Testis (tissue), 3 donors: Measurements from ENCODE around the gene SLCO3A1. TPM values are rescaled to one million over a fixed set of nuclear protein-coding genes. Genes with fewer than 3 reads are reported as not detected.

ENCODE experiments used
- DNase-seq: peaks from one replicate; pipeline ENCODE4 v3.0.0-alpha.2; 2019
- H3K27ac ChIP-seq, 2 donors: fragments of 200-600 bp; sonication (generic); one replicate each; pipeline ENCODE4 v1.5.1; 2019
- H3K27me3 ChIP-seq: fragments of 200-600 bp; sonication (generic); one replicate; pipeline ENCODE4 v1.5.1; 2019
- H3K36me3 ChIP-seq: fragments of 200-600 bp; sonication (generic); one replicate; pipeline ENCODE4 v1.5.1; 2017; ENCODE audit warnings: low read depth; ENCODE audit errors: missing control alignments
- H3K4me1 ChIP-seq: fragments of 200-600 bp; sonication (generic); one replicate; pipeline ENCODE4 v1.5.1; 2019
- H3K4me3 ChIP-seq, 2 donors: fragments of 200-600 bp; sonication (generic); one replicate each; pipeline ENCODE4 v1.5.1; 2017 to 2019
- H3K9me3 ChIP-seq: fragments of 200-600 bp; sonication (generic); one replicate; pipeline ENCODE4 v1.5.1; 2017
- POLR2A ChIP-seq: fragments of 450-650 bp; IDR thresholded peaks from one replicate; pipeline ENCODE4 v1.6.1; 2017; ENCODE audit warnings: antibody characterized with exemption, mild to moderate bottlenecking, moderate library complexity
- WGBS, 2 donors: methylation state at CpG; one replicate each; pipeline ENCODE4 v1.1.5; 2018; 5-methylcytosine and 5-hydroxymethylcytosine counted together
- intact Hi-C: fragments of 100-400 bp; cut with DNase I; formaldehyde crosslinking; loops from one replicate; pipeline ENCODE4 v1.15.1; 2023; ENCODE audit warnings: low total_unique reads
- polyA plus RNA-seq: library from polyadenylated mRNA; stranded (reverse); fragments of 350-450 nt; fragmentation: Illumina TruSeq; extraction: RNeasy Lipid Tissue Mini Kit (QIAGEN cat#74804); gene quantifications from one replicate; pipeline ENCODE4 v1.2.3, GENCODE V29; 2014; ENCODE audit warnings: low read depth, low replicate concordance; ENCODE audit not compliant: insufficient read depth
- total RNA-seq, 2 donors: library from RNA; depleted of rRNA; stranded (reverse); fragments of >200 nt; gene quantifications; one replicate each; pipeline ENCODE4 v1.2.3, GENCODE V29; 2016
- TF ChIP-seq, protein P1 (sequence below), 3 experiments: fragments of 450-650 bp in 2 of 3; fragments of 200-600 bp in 1 of 3; sonication (generic) in 1 of 3; IDR thresholded peaks; one replicate each; pipeline ENCODE4 v1.5.1; 2016 to 2019; ENCODE audit warnings: antibody characterized with exemption in 3 of 3, mild to moderate bottlenecking in 2 of 3, moderate library complexity in 1 of 3

The SLCO3A1 gene
- total and polyA plus RNA-seq, 3 donors from 2014 or later: 76.3 to 144 (median 77.2) TPM

DNA sequence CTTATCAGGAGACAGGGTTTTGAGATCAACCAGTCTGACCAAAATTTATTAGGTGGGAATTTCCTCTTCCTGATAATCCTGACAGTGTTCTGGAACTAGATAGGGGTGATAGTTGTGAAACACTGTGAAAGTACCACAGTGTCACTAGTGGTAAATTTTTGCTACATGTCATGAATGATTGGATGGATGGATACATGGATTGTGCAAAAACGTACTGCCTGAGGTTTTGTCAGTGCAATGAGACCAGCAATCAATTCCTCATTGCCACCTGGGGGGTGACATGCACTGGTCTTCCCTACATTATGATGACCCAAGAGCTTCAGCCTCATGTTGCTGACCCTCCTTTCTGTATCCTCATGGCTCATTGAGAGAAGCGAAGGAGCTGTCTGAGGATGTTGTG lies 123.5 kb downstream of the SLCO3A1 start:
- Histone ChIP-seq H3K27ac (no peak overlapping the region), H3K36me3 (no peaks in the 10 kb centered on the region), H3K4me1 (no peaks in the 10 kb centered on the region), H3K27me3 (no peaks in the 10 kb centered on the region), H3K9me3 (no peaks in the 10 kb centered on the region), H3K4me3 (no peak overlapping the region)
- TF ChIP-seq, protein P1, sequence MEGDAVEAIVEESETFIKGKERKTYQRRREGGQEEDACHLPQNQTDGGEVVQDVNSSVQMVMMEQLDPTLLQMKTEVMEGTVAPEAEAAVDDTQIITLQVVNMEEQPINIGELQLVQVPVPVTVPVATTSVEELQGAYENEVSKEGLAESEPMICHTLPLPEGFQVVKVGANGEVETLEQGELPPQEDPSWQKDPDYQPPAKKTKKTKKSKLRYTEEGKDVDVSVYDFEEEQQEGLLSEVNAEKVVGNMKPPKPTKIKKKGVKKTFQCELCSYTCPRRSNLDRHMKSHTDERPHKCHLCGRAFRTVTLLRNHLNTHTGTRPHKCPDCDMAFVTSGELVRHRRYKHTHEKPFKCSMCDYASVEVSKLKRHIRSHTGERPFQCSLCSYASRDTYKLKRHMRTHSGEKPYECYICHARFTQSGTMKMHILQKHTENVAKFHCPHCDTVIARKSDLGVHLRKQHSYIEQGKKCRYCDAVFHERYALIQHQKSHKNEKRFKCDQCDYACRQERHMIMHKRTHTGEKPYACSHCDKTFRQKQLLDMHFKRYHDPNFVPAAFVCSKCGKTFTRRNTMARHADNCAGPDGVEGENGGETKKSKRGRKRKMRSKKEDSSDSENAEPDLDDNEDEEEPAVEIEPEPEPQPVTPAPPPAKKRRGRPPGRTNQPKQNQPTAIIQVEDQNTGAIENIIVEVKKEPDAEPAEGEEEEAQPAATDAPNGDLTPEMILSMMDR (IDR thresholded peaks at IDR 0.05): no peak
- TF ChIP-seq POLR2A: no peak
- no peak for DNase-seq
- 79 to 89% methylated on average over 2 of the region's 2 CpGs for WGBS, 2 donors
- intact Hi-C loops: no loop called here

DNA sequence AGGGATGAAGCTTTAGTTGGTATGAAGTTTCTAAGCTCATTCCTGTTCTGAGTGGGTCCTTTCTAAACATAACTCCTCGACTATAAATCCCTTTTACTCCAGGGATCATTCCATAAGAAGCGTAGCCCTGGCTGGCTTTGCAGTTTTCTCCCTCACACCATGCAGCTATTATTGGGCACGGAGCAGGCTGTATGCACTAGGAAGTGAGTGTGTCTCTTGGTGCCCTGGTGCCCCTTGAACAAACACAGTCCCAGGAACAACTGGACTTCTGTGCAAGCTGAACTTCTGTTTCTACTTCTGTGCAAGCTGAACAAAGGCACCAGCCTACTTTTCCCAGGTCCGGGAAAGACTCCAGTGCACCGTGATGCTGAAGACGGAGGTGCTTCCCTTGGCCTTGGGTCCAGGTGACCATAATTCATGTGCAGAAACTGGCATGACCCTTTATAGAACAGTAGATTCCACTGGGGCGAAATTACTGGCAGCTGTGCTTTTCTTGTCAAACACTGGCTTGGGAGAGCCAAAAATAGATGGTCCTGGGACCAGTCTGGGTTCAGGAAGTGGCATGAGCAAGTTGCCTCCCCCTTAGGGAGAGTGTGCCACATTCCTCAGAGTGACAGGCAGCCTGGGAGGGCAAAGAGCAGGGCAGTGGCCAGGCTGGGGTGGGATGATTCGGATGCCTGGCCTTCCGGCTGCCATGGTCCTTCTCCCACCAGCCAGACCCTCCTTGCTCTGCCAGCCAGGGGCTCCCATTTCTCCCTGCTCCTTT lies 127.2 kb downstream of the SLCO3A1 start:
- Histone ChIP-seq H3K27ac (no peak overlapping the region), H3K4me3 (no peak overlapping the region), H3K27me3 (no peaks in the 10 kb centered on the region), H3K9me3 (no peaks in the 10 kb centered on the region), H3K4me1 (no peaks in the 10 kb centered on the region), H3K36me3 (no peaks in the 10 kb centered on the region)
- no peak for DNase-seq
- TF ChIP-seq, protein P1 (IDR thresholded peaks at IDR 0.05): no peak
- no peak for TF ChIP-seq POLR2A
- 87 to 93% methylated on average over 9 of the region's 9 CpGs for WGBS, 2 donors
- intact Hi-C loops: no loop called here

DNA sequence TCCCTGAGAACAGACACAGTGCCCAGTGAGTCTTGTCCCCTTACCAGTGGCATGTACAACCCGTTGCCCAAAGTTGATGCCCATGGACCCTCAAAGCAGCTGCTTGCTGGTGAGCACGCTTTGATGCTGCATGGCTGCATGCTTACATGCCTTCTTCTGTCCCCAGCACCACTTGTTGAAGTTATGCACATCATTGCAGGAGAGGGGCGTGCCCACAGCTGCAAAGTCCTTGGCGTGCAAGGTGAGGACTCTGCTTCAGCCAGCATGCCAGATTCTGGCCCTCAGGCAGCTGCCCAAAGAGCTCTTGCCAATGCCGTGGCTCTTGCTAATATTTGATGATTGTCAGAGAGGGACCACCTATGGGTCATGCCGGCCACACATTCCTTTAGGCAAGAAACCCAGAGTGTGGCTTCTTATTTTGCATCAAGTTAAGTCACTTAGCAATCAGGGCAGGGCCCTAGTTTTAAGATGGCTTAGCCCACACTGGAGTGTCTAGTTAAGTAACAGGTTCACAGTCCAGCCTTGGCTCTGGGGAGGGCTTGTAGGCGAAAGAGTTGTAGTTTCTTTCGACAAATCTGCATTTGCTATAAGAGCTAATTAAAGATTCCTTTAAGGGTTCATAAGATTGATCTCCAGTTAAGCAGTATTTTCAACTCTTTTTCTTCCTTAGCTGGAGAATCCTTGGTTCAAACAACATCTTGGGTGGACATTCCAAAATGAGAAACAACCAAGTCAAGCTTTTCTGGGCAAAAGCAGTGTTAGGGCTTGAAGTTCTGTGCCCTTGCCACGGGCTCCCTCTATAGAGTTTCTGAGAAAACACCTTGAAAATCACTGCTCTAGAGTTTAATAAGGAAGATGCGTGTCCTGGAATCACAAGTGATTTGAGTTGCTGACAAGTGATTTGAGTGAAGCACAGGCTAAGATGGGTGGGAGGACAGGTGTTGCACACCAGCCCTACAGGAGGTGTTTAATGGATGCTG lies 128.6 kb downstream of the SLCO3A1 start:
- Histone ChIP-seq H3K4me3 (no peak overlapping the region), H3K9me3 (no peaks in the 10 kb centered on the region), H3K27ac (no peak overlapping the region), H3K27me3 (no peaks in the 10 kb centered on the region), H3K4me1 (no peaks in the 10 kb centered on the region), H3K36me3 (no peaks in the 10 kb centered on the region)
- DNase-seq: no peak
- TF ChIP-seq, protein P1 (IDR thresholded peaks at IDR 0.05): no peak
- TF ChIP-seq POLR2A: no peak
- 95 to 100% methylated on average over 6 to 10 of the region's 10 CpGs for WGBS, 2 donors
- intact Hi-C loops: no loop called here

DNA sequence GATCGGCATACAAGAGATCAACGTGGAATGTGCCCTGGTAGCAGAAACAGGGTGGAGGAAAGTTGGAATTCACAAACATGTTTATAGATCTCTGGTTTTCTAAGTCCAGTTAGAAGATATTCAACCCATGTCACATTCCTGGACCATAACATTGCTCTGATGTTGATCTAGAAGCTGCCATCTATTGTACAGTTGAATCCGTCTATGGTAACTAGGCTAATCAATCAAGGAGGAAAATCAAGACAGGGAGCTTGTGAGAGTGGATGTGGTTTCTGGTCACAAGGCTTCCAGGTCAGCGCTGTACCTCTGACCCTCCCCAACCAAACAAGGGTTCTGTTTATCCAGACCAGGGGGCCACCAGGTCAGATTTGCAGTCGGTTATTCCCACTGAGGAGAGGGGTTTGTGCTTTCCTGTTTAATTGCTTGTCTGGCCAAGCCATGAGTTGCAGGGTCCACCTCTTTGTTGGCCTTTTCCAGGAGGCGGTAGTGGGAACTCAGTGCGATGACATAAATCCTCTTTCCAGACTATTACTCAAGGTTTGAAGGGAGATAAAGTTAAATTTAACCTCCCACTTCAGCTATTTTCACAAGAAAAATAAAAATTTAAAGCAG lies 130.3 kb downstream of the SLCO3A1 start:
- Histone ChIP-seq H3K27ac (no peak overlapping the region), H3K4me3 (no peak overlapping the region), H3K36me3 (no peaks in the 10 kb centered on the region), H3K4me1 (no peaks in the 10 kb centered on the region), H3K27me3 (no peaks in the 10 kb centered on the region), H3K9me3 (no peaks in the 10 kb centered on the region)
- intact Hi-C loops: no loop called here
- WGBS, 2 donors: 83% methylated on average over 7 of the region's 7 CpGs
- no peak for DNase-seq
- TF ChIP-seq, protein P1 (IDR thresholded peaks at IDR 0.05): no peak
- no peak for TF ChIP-seq POLR2A
